CD4-positive, alpha-beta T cell treated with Interleukin-15 for 4 hours (primary cell): ENCODE measurements around the gene HAO1.

Experiments used
- DNase-seq: peaks from one replicate; pipeline ENCODE4 v3.0.0-alpha.2; 2020; ENCODE audit warnings: low spot score

Gene HAO1

DNA sequence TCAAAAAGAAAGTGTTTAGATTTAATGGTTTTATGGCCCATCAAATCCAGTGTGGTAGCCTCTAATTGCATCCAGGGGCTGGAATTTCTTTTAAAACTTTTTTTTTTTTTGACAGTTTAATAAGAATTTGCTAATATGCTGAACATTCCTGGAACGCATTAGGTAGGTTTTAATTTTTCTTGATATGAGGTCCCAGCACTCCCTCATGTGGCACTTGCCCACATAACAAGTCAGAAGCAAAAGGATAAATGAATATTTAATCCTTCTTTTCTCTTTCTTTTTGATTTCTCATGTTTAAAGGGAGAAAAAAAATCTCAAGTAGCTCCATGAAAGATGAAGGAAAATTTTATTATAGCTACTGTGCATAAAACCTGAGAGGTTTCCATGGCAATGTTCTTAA is 13.5 kb downstream of the HAO1 start:
- no peak for DNase-seq

DNA sequence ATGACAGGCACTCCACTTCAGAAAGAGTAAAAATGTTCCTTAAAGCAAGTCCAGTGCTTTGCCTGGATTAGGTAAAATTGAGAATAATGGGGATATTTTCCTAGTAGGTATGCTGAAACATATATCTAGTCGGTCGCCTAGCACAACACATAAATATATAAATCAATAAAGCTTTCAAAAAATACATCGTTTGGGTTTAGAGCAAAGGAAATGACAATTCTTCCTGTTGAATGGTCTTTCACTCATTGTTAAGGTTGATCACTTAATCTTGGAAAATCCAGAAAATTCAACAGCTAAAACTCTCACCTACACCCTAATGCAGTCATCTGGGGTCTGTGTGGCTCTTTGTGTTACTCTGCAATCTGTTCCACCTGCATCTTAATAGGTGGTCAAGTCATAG is 13.9 kb downstream of the HAO1 start:
- DNase-seq: no peak

DNA sequence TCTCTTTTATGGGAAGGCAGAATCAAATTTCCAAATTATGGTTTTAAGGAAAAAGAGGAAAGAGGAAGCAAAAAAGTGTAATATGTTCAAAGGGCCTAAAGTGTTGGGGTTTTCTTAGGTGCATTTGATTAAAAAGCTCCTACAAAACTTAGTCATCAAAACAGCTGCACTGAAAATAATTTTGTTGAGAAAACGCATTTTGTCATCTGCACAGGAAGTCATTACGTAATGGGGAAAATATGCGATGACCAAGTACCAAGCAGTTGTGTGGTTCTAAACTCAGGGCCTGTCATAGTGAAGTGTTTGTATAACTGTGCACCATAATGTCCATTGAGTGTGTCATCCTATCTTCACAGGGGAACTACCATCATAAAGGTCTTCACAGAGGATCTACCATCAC is 15.6 kb downstream of the HAO1 start:
- no peak for DNase-seq

DNA sequence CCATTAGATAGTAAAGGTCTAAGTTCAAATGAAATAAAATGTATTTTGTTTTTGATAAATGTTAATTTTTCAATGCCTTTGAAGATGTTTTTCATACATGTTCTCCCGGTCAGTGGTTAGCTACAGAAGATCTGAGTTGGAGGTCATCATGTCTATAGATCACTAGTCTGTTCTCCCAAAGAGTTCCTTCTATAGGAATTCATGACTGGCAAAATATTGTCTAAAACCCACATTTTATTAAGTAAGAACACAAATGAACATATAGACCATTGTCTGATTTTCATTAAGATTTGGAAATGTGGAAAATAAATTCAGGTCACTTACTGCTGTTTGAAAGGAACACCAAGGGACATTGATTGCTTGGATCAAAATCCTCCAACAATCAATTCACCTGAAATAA is 23.6 kb downstream of the HAO1 start:
- no peak for DNase-seq

DNA sequence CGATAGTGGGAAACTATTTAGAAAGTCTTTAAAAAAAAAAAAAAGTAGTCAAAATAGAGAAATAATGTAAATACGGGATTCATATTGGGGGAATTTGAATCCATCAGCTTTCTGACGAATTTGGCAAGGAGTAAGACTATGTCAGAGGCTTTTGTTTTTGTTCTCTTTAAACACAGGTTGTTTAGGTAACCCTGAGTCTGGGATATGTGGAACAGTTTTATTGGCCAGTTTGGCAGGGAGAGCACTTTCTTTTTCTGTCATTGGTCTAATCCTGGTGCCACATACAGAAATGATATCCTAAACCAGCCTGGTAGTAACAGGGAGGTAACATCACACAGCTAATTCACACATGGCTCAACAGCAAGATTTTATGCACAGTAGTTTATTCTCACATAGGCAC is 27.7 kb downstream of the HAO1 start:
- DNase-seq: no peak

DNA sequence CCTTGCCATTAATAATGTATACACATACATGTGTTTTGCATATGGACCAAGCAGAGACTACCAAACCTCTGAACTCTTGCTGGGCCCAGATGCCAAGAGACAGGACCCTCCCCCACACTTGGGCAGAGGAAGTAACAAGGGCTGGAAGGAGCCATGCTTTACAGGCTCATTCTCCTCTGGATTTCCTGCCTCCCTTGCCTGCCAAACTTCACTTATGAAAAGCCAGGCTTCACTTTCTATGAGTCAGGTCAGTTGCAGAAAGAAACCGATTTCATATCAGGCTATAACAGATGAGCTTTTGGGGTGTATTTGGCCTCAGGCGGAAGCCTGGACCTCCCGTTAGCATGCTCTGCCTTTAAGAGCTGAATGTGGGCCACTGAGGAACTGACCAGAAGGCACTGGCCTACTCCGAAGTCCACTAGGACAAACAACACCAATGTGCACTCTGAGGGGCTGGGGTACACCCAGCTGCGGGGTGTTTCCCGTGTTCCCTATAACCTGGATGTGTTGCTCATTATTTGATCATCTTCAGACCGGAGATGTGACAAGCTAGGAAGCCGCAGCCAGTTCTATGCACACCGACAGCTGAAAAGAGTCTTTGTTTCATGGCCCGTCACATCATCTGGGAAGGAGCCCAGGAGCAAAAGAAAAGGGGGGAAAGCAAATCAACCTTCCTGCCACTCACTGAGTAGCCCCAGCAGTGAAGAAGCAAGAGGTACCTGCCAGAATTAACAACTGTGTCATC is 28.5 kb downstream of the HAO1 start:
- DNase-seq: no peak

DNA sequence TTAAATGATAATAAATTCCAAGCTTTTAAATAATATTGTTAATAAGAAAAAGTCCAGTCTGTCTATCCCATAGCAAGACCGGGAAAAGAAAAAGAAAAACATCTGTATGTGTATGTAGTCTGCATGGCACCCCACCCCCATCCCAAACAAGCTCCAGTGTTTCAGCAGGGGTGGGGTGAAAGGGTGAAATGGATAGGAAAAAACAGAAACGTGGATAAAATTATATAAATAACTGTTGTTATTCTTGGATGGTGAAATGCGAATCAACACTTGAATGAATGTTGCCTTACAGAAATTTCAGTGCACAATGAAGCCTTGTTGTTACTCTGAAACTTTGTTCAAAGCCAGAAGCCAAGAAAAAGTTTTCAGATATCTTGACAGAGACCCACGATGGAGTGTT is 31.4 kb downstream of the HAO1 start:
- DNase-seq: no peak

DNA sequence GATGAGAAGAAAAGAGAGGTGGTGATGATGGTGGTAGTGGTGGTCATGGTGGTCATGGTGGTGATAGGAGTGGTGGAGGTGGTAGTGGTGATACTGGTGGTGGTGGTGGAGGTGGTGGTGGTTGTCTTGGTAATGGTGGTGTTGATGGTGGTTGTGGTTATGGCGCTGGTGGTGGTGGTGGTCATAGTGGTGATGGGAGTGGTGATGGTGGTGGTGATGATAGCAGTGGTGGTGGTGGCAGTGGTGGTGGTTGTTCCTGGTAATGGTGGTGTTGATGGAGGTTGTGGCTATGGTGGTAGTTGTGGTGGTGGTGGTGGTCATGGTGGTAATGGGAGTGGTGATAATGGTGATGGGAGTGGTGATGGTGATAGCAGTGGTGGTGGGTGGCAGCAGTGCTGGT is 36.8 kb downstream of the HAO1 start:
- no peak for DNase-seq

DNA sequence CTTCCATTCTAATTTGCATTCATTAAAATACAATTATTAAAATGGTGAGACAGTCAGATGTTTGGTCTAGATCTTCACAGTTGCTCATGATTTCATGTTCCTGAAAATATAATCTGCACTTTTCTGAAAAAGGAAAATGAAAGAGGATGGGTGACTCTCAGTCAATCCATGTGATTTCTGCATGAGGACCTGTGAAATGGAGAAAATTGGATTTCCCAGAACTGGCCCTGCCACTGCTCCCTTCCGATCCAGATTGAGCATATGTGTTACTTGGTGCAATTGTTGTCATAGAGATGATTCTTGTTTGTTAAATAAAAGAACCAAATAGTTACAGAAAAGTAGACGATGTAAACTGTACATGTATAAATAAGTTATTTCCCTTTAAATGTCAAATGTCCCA is 37.4 kb downstream of the HAO1 start:
- no peak for DNase-seq

DNA sequence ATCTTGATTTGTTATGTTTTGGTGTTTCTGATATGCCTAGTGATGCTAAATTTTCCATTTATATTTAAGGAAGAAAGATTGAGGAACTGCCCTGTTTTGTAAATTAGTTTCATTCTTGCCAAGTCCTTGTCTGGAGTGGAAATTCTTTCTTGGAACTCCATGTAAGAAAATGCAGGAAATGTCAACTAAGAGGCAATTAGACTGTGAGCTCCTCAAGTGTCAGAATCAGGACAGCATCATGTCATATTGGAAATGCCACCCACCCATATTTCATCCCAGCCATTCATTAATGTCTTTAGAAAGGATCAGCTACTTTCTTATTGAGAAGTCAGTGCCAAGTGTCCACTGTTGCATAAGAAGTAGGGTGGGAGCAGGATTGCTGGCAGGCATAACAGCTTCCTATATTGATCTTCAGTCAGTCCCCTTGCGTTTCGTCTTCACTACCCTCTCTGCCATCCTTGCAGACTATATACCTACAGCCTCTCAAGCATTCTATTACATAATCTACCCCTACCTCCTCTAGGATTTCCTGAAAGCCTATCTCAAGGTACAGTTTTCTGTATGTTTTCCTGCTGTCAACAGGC is 42.4 kb downstream of the HAO1 start:
- no peak for DNase-seq

DNA sequence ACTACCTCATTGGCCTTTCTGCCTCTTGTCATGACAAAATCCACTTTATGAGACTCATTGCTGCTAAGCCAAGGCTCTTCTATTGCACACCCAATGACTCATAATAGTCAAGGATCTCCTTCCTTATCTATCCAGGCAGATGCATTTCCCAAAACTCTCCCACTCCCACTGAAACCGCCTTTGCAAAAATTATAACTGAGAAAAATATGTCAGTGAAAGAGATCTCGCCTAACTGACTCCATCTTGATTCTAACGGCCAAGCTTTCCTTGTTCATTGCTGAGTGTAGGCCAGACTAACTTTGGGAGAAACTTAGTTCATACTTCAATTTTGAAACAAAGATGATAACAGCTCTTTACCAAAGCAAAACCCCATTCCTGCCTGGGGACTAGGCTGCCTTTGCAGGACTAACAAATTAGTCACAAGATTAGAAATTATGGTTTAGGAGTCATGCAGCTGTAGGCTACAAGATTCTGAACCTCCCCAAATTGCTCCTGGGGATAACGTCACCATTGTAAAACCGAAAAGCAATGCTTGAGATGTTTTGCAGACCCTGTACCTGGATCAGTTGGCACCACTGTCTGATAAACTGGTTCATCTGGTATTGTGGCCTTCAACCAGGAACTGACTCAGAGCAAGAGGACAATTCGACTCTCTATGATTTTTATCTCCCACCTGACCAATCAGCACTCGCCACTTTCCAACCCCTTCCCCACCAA is 47.1 kb downstream of the HAO1 start:
- no peak for DNase-seq

DNA sequence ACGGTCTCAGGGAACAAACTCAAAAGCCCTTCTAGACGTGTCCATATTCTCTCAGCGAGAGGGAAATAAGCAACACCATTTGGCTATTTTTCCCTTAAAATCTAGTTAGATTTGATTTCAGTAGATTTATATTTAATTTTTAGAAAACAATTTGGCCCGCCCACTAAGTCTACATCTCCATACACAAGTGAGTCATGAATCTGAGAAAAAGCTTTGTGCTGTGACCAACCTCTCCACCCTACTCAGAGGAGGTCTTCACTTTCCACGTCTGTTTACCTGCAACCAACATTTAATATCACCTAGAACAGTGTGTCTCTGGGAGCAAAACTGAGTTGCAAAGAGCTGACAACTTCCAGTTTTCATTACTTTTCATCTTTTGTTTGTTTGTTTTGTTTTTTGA is 48.6 kb downstream of the HAO1 start:
- no peak for DNase-seq

DNA sequence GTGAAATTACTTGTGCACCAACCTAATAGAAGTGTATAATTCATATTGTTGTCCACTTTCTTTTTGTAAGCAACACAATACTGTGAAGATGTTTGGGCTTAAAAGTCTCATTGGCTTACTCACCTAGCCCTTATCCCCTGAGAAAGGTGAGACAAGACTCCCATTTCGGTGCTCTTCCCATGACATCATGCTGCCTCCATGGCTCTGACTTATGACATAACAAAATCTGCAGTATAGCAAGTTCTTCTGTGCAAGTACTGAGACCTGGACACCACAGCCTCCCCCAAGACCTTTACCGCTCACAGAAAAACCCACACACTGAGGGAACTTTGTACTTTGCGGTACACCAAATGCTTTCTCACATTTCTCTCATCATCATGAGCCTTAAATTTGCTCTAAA is 50.5 kb downstream of the HAO1 start:
- DNase-seq: no peak

DNA sequence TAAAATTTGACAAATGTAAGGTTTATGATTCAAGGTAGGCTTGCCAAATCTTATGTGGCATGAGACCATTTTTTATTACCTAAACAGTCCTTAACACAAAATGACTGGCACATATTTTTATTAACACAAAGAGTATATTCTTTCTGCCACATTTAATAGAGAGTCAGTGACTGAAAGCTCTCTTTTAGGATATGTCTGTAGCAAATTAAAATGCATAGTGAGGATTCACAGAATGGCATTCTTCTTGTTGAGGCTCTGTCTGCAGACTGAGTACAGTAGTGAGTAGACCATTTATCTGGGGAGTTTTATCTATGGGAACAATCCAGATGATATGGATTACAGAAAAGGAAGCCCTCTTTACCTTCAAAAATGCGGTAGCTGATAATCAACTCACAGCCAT is 56.5 kb downstream of the HAO1 start:
- no peak for DNase-seq

DNA sequence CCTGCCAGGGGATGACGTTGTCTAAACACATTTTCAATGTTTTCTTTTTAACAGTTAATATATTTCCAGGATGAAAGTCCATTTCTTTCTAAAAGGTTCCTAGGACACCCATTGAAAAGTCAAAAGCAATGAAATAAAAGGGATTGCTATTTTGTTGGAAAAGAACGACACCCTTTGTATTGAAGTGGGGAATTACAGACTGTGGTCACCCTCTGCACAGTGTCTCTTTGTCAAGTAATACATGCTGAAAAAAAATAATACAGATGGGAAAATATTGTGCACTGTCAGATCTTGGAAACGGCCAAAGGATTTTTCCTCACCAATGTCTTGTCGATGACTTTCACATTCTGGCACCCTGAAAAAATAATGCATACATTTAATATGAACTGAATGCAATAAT is 56.9 kb downstream of the HAO1 start:
- no peak for DNase-seq

DNA sequence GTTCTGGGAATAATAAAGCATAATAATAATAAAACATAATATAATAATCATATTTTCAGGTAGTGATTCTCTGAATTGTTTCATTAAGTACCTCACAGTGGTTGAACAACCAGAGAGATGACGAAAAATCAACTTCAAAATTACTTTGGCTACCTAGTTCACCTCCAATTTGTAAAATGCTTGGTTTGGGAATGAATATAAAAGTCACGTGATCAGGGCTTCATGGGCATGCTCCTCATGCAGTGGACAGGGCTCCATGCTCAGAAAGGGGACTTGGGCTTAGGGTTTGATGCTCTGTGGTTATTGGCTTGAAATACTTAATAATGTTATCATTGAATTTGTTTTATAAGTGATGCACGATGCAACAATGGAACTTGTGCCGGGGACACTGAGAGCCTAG is 58.2 kb downstream of the HAO1 start:
- no peak for DNase-seq

DNA sequence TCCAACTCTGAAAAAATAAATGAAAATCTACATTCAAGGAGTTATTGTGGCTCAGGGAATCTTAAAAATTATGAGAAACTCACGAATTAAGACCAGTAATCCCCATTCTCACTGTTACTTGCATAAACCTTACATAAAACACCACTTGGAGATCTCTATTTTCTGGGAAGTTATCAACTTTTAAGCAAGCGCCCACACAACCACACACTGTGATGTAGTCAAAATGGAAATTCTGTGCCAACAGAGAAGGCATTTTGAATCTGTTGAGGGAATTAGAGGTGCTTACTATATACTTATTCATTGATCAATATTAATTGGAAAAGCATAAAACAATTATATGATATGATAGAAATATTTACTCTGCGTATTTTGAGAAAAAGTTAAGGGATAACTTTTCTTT is 58.7 kb downstream of the HAO1 start:
- no peak for DNase-seq

DNA sequence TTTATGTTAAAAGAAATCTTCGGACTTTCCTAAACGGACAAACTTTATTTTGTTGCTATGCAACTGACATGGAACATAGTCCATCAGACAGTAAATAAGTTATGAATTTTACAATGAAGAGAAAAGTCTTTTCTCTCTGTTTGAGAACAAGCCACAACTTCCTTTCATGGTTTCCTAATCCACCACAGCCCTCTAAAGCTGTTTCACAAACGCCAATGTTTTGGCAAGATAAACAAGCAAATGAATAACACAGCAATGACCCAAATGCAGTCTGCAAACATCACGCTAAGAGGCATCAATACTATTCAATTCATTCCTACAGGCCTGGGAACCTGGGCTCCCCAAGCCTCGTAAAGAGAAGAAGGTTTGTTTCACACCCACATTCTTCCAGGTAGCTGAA is 60.4 kb downstream of the HAO1 start:
- DNase-seq: no peak

DNA sequence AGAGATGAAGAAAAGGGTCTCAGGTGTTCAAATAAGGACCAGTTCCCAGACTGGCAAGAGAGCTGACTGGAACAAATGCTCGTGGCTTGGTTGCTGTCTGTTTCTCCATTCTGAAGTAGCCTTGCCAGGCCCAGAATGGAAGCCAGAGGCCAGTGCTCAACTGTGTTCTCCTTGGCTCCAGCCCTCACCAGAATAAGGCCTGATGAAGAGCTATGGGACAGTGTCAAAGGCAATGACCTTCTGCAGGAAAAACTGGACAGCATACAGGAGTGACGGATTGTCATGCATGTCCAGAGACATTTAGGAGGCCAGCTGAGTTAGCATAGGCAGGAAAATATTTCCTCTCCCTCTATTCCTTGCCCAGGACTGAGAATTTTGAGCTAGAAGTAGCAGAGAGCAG is 72.2 kb downstream of the HAO1 start:
- DNase-seq: no peak

DNA sequence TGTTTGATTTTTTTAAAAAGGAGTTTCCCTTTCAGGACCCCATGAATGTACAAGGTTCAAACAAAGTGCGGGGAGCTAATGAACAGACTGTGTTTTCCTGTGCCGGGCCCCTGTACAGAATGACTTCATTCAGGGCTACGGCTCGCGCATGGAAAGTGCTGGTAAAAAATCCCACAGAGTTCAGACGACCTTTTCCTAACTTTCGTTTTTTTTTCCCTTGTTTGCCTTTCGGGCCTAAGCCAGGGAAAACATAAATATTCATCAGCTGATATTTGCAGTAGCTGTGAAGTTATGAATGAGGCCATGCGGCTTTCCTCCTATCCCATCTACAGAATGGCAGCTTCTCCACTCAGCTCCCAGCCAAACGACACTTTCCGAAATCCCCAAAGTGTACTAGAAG is 74.0 kb downstream of the HAO1 start:
- no peak for DNase-seq

DNA sequence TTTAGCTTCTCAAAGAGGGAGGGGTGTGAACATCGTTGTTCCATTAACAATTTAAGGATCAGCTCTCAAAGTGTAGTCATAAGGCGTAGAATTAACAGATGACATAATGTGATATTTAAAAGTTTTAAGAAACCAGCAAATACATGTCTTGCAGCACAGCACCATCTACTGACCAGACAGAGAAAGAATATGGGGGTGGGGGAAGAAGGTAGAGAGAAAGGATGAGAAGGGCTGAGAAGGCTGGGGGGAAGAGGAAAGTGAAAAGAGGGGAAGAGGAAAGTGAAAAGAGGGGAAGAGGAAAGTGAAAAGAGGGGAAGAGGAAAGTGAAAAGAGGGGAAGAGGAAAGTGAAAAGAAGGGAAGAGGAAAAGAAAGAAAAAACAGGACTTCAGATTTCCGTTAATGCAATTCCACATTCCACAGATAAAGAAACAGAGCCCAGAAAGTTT is 80.9 kb downstream of the HAO1 start:
- no peak for DNase-seq

DNA sequence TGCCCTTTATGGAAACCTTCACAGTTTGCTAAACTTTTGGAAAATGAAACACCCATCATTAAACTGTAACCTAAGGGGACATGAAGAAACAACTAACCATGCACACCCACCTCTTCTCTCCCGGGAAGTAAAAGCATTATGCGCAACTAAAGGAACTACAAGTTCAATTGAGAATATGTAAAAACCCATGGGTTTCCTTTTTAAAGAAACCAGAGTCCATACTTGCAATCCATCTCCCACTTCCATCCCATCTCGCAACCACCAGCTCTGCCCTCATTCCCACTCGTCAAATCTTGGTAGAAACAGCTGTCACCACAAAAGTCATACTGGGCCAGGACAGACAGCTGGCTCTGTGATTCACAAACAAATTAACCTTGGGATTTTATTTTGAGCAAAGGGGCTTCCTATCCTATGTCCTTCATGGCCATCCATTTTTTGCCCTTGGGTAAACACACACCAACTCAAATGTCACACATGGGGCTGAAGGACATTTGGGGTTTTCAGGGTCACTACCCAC is 81.5 kb downstream of the HAO1 start:
- DNase-seq: no peak

DNA sequence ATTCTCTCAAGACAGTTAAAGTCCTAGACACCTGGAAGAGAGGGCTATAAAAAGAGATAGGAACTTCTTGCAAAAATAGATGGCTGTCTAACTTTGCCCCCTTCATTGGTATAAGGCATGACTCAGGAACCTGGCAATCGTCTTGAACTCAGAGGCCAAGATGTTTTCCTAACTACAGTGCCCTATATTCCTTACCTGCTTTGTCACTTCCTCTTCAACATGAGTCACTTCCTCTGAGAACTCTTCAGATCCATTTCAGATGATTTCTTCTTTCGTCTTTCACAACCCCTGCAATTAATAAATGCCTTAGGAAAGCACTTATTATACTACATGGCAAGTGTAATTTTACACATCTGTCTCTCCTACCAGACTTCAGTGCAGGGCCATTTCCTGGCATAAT is 83.5 kb downstream of the HAO1 start:
- DNase-seq: no peak
